Lower leg skin (tissue), 4 donors: ENCODE data around the gene TCN2. TPM values are rescaled to one million over a fixed set of nuclear protein-coding genes. Genes with fewer than 3 reads are reported as not detected.
"Not testable (repeated sequence)": the region's sequence is repeated elsewhere in the genome, so short reads cannot be mapped to it uniquely, and the experiment has no call there.

Experiments
- DNase-seq, 2 donors: peaks; one replicate each; pipeline ENCODE4 v3.0.0-alpha.2; 2019; ENCODE audit warnings: low spot score in 2 of 2
- H3K4me3 ChIP-seq: fragments of 200-600 bp; sonication (generic); 2 replicates; pipeline ENCODE4 v1.5.1; 2017; ENCODE audit warnings: mild to moderate bottlenecking, low read depth; ENCODE audit not compliant: poor library complexity, severe bottlenecking
- POLR2A ChIP-seq, 2 donors: fragments of 450-650 bp; IDR thresholded peaks; one replicate each; pipeline ENCODE4 v1.6.1; 2016 to 2017; ENCODE audit warnings: antibody characterized with exemption in 2 of 2, mild to moderate bottlenecking in 1 of 2, moderate library complexity in 1 of 2
- WGBS, 2 donors: methylation state at CpG; one replicate each; pipeline ENCODE4 v1.1.5; 2018; 5-methylcytosine and 5-hydroxymethylcytosine counted together
- intact Hi-C: fragments of 100-400 bp; cut with DNase I; formaldehyde crosslinking; loops from one replicate; pipeline ENCODE4 v1.15.0; 2023; ENCODE audit warnings: low total_unique reads
- total RNA-seq, 4 donors: library from RNA; depleted of rRNA; stranded (reverse); fragments of >200 nt; gene quantifications; one replicate each; pipeline ENCODE4 v1.1.0, GENCODE V29; 2016
- TF ChIP-seq, protein P1 (sequence below), 3 donors: fragments of 450-650 bp; IDR thresholded peaks; one replicate each; pipeline ENCODE4 v1.5.1; 2016; ENCODE audit warnings: antibody characterized with exemption in 3 of 3, mild to moderate bottlenecking in 3 of 3, moderate library complexity in 2 of 3

Gene TCN2
- total RNA-seq, 4 donors from 2014 or later: 9.9 to 20.2 (median 14.8) TPM

DNA sequence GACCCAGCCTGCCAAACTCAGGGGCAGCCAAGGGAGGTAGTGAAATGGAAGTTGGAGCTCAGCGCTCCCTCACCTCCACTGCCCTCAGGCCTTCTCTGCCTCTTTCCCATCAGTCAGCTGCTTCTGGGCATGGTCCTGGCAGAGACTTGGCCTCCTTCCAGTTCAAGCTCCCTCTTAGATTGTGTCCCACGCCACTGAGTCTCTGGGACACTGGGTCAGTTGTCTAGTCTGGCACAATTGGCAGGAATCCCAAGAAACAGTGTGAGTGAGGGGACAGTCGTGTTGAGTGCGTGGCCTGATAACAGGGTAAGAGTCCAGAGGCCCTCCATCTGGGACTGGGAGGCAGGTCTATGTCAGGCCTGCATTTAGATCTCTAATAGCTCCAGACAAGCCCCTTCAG, 21.5 kb downstream of the TCN2 start:
- no peak for TF ChIP-seq POLR2A (IDR thresholded peaks at IDR 0.05)
- TF ChIP-seq, protein P1, sequence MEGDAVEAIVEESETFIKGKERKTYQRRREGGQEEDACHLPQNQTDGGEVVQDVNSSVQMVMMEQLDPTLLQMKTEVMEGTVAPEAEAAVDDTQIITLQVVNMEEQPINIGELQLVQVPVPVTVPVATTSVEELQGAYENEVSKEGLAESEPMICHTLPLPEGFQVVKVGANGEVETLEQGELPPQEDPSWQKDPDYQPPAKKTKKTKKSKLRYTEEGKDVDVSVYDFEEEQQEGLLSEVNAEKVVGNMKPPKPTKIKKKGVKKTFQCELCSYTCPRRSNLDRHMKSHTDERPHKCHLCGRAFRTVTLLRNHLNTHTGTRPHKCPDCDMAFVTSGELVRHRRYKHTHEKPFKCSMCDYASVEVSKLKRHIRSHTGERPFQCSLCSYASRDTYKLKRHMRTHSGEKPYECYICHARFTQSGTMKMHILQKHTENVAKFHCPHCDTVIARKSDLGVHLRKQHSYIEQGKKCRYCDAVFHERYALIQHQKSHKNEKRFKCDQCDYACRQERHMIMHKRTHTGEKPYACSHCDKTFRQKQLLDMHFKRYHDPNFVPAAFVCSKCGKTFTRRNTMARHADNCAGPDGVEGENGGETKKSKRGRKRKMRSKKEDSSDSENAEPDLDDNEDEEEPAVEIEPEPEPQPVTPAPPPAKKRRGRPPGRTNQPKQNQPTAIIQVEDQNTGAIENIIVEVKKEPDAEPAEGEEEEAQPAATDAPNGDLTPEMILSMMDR (IDR thresholded peaks at IDR 0.05): no peak
- no peak overlapping the region for H3K4me3 ChIP-seq
- intact Hi-C loops: no loop called here
- 82 to 91% methylated on average over 4 of the region's 4 CpGs for WGBS, 2 donors
- no peak for DNase-seq

DNA sequence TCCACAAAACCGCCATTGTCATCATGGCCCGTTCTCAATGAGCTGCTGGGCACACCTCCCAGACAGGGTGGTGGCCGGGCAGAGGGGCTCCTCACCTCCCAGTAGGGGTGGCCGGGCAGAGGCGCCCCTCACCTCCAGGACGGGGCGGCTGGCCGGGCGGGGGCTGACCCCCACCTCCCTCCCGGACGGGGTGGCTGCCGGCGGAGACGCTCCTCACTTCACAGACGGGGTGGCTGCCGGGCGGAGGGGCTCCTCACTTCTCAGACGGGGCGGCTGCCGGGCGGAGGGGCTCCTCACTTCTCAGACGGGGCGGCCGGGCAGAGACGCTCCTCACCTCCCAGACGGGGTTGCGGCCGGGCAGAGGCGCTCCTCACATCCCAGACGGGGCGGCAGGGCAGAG, 24.5 kb downstream of the TCN2 start:
- DNase-seq, H3K4me3 ChIP-seq: not testable (repeated sequence)
- 94 to 100% methylated on average over 1 to 26 of the region's 31 CpGs for WGBS, 2 donors
- intact Hi-C loops: loop anchor here (10.0 kb wide), 2 partner anchors 293 to 513 kb away; partner anchors contain the start of gene PLA2G3

DNA sequence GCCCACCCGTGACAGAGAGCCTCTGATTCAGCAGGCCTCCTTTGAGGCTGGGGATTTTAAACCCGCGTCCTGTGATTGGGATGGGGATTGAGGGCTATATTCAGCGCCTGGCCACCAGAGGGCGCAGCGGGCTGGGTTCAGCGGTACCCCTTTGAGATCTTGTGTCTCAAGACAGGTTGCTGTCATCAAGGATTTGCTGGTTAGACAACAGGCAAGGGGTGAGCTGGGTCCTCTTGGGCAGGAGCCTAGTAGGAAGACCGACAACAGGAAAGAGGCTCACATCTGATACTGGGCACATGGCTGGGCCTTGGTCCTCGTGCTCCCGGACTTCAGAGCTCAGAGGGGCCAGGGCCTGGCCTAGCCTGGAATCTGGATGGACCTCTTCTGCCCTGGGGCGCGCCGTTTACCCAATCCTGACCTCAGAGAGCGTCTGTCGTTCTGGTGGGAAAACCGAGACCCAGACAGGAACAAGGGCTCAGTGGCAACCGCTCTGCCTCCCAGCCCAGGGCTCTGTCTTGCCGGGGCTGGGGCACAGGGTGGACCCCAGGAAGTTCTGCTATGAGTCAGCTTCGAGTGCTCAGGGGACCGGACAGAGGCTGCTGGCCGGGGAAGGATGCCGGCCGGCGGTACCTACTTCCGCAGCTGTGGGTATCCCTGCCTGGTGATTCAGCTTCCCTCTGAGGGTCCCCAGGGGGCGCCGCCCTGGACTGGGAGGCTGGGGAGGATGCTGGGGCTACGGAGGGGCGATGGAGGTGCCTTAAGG, 27.7 kb downstream of the TCN2 start:
- WGBS, 2 donors: 0 to 4% methylated on average over 10 to 22 of the region's 29 CpGs
- intact Hi-C loops: loop anchor here (2.0 to 10.0 kb wide), 3 partner anchors 120 to 510 kb away; partner anchors contain the start of gene PLA2G3
- TF ChIP-seq, protein P1 (IDR thresholded peaks at IDR 0.05): peak in 2 of 3 donors; percentile 54 to 98
- no peak for TF ChIP-seq POLR2A (IDR thresholded peaks at IDR 0.05)
- no peak overlapping the region for H3K4me3 ChIP-seq
- DNase-seq: peak; percentile 86 to 98

DNA sequence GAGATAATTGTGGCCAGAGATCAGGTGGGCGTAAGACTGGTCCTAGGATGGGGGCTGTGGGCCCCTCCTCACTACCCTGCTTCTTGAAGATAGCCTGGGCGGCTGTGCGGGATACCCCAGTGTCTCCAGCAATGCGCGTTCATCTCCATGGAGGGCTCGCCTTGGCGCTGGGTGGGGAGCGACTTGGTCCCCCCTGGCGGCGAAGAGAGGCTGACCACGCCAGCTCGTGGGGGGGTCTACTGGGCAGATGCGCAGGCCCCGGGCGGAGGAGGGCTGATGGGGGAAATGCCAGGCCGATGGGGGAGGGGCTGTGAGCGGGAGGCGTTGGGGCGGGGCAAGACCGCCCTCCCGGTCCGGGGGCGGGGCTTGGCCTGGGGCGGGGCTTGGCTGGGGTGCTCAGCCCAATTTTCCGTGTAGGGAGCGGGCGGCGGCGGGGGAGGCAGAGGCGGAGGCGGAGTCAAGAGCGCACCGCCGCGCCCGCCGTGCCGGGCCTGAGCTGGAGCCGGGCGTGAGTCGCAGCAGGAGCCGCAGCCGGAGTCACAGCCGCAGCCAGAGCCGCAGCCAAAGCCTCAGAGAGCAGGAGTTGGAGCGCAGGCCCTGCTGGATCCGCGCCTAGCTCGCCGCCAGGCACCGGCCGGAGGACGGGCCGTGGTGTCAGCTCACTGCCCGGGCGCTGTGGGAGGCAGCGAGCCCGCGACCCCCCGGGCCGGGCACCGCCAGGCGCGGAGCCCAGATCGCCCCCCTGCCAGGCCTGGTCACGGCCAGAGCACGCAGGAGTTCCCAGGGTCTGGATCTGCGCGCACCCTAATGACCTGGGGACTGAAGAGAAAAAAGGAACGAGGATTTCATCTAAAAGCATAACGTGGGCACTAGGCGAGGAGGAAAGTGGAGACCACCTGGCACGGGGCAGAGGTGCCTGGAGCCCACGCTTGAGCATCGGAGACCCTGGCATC, 28.6 kb downstream of the TCN2 start, which contains the start of gene SLC35E4:
TSS of gene SLC35E4 (plus strand) at position 509 of the 953 bp plus-strand sequence. CDS start 670 bp downstream, outside the sequence.
- TF ChIP-seq POLR2A (IDR thresholded peaks at IDR 0.05): no peak
- TF ChIP-seq, protein P1 (IDR thresholded peaks at IDR 0.05): no peak
- WGBS, 2 donors: 1% methylated on average over 33 to 56 of the region's 75 CpGs
- H3K4me3 ChIP-seq: peak within 1 kb of the TSS; percentile 45
- DNase-seq: peak; percentile 92 to 99
- intact Hi-C loops: loop anchor here (2.0 to 10.0 kb wide), 3 partner anchors 119 to 509 kb away; partner anchors contain the start of gene PLA2G3

DNA sequence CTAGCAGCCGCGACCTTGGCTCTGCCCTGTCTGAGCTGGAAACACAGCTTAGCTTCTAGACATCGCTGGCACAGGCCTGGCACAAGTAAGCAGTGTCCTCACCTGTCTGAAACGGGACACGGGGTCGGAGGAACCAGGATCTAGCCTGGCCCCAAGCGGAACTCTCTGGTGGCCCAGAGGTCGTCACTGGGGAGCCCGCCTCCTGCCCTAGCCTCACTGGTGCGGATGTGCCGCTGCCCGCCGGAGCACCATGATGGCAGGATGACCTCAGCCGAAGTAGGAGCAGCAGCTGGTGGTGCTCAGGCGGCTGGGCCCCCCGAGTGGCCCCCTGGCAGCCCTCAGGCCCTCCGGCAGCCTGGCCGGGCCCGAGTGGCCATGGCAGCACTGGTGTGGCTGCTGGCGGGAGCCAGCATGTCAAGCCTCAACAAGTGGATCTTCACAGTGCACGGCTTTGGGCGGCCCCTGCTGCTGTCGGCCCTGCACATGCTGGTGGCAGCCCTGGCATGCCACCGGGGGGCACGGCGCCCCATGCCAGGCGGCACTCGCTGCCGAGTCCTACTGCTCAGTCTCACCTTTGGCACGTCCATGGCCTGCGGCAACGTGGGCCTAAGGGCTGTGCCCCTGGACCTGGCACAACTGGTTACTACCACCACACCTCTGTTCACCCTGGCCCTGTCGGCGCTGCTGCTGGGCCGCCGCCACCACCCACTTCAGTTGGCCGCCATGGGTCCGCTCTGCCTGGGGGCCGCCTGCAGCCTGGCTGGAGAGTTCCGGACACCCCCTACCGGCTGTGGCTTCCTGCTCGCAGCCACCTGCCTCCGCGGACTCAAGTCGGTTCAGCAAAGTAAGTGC, 29.5 kb downstream of the TCN2 start:
- peak; percentile 18 to 87 for DNase-seq
- peak overlapping the region; percentile 45 for H3K4me3 ChIP-seq
- 9 to 21% methylated on average over 24 to 32 of the region's 45 CpGs for WGBS, 2 donors
- intact Hi-C loops: loop anchor here (10.0 kb wide), 2 partner anchors 288 to 508 kb away; partner anchors contain the start of gene PLA2G3
- TF ChIP-seq, protein P1 (IDR thresholded peaks at IDR 0.05): no peak
- no peak for TF ChIP-seq POLR2A (IDR thresholded peaks at IDR 0.05)
